Measurements from ENCODE around the gene UVRAG.

GRCh38 chr11:75944515-75944914 lies 129.5 kb downstream of the UVRAG start:
- TF ChIP-seq CTCF (IDR thresholded peaks at IDR 0.05) (no peak), POLR2A (IDR thresholded peaks at IDR 0.05) (no peak)
